SK-N-MC (cell line): ENCODE data around the gene NFIB.

Experiments used
- EZH2 ChIP-seq: fragments of 200-600 bp; sonication (generic); IDR thresholded peaks from one replicate; pipeline ENCODE4 v1.6.1; 2017; ENCODE audit warnings: antibody characterized with exemption
- FOXP2 ChIP-seq: optimal IDR thresholded peaks from 2 replicates; pipeline ENCODE3; 2011; ENCODE audit warnings: mild to moderate bottlenecking, moderate library complexity; ENCODE audit not compliant: insufficient read depth; ENCODE audit errors: extremely low read length, control extremely low read depth

DNA sequence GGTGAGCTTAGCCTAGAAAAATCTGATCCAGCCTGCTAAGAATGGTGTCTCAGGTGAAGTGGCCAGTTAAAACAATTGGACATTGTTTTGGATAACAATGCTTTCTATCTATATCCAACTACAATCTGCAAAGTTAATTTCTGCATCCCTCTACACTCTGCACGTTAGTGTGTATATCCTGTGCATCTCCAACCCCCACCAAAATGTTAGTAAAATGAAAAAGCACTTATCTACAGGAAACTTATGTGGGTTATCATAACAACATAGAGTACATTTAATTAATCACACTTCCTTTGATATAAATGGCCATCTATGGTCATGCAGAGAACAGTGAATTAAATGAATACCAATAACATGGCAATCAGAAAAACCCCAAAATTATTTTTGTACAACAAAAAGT is 158.7 kb downstream of the NFIB start:
- TF ChIP-seq EZH2 (no peak), FOXP2 (no peak)
